GM19438 (cell line): ENCODE results near the gene TRAPPC2B.

Experiments
- ATAC-seq: cut with Tn5 transposase; IDR thresholded peaks from one replicate; pipeline ENCODE4 v1.9.1; 2021; ENCODE audit warnings: low read depth; ENCODE audit not compliant: unreplicated experiment

The TRAPPC2B gene

DNA sequence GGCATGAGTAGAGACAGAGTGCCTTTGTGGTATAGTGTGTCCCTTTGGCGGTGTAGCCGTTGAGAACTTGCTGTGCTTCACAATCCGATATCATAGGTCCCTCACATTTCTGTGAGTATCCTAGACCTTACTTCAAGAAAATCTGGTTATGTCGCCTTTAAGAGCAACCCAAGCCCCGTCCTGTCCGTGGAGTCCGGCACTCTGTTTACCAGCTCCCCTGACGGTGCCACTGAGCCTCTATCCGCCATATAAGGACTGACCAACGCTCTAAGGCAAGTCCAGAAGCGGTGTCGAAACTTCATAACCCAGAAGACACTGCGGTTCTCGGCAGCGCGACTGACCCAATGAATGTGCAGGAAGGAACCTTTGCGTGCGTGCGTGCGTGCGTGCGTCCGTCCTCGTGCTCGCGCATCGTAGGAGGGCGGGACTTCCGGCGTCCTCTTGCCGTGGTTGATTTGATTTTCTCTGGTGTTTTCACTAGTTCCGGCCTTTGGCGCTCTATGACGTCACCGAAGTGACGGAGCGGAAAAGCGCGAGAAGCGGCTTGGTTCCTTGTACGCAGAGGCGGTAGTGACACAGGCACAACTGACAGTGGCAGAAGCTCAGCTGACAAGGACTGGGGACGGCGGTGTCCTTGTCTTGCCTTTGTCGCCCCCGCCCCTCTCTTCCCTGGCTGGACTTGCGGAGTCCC is at the start of gene TRAPPC2B, which contains the start of gene ZNF547:
TSS of gene TRAPPC2B (plus strand) at position 555 of the 691 bp plus-strand sequence. CDS start 1,283 bp downstream, outside the sequence.
TSS of gene ZNF547 (plus strand) at position 555 of the 691 bp plus-strand sequence. CDS start 5,005 bp downstream, outside the sequence.
- peak; percentile 92 for ATAC-seq

DNA sequence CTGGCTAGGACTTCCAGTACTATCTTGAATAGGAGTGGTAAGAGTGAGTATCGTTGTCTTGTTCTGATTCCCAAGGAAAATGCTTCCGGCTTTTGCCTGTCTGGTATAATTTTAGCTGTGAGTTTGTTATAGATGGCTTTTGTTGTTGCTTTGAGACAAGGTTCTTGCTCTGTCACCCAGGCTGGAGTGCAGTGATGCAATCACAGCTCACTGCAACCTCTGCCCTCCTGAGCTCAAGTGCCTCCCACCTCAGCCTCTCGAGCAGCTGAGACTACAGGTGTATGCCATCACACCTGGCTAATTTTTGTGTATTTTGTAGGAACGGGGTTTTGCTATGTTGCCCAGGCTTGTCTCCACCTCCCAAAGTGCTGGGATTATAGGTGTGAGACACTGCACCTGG is 49.2 kb upstream of the TRAPPC2B start:
- no peak for ATAC-seq

DNA sequence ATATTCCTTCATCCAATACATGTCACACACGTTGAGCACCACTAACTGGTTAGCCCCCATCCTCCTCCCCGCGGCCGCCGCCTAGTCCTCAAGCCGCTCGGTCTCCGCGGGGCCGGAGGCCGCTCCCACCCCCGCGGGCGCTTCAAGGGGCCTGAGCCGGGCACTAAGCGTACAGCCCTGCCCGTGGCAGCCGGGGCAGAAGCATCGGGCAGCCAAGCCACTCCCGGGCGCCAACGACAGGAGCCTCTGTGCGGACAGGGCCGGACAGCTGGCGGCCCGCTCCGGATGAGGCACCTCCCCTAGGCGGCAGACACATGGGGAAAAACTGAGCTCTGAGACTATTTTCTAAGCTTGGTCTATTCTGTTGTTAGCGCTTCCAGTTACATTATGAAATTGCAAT is 45.8 kb upstream of the TRAPPC2B start:
- no peak for ATAC-seq

DNA sequence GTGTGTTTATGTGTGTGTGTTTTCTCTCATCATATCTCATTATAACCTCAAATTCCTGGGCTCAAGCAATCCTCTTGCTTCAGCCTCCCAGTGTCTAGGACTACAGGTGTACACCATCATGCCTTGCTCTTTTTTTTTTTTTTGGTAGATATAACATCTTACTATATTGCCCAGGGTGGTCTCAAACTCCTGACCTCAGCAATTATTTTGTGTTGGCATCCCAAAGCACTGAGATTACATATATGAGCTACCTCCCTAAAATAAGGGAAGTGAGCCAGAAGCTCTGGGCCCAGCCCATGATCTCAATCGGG is 43.5 kb upstream of the TRAPPC2B start:
- ATAC-seq: no peak

GRCh38 chr19:57320180-57321084 is 42.9 kb upstream of the TRAPPC2B start, which contains the start of gene ZNF543:
Gene ZNF543, plus strand, starts transcription at chr19:57320472. Its CDS starts 382 bp downstream, at chr19:57320854.
- peak; percentile 97 for ATAC-seq

GRCh38 chr19:57321116-57321515 is 42.2 kb upstream of the TRAPPC2B start:
- no peak for ATAC-seq

DNA sequence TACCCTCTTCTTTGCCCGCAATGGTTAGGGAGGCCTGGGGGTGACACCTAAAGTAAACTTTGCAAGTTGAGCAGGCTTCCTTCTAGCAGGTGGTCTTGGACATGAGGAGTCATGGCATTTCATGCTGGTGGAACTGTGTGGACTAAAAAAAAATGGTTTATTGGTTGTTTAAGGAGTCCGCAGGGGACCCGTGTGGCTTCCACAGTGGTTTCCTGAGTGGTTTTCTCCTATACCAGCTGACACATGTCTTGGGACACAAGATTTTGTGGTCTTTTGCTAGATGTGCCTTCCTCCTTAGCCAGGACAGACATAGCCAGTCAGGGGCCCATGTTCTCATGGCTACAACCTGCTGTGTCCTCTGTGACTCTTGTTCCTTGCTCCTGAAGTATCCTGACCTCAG is 41.6 kb upstream of the TRAPPC2B start:
- ATAC-seq: no peak

DNA sequence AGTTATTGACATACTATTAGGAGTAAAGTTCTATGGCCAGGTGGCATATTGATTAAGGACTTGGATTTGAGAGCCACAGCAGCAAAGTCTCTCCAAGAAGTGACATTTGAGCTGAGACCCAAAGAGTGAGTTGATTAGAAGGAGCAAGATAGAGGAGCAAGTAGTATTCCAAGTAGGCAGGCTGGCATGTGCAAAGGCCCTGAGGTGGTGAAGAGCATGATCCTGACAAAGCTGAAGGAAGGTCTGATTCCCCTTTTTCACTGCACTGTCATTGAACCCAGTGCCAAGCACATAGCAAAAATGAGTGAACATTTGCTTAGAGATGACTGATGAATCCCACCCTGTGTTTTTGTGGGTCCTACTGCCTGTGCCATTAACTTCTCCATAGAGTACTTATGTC is 38.4 kb upstream of the TRAPPC2B start:
- no peak for ATAC-seq

DNA sequence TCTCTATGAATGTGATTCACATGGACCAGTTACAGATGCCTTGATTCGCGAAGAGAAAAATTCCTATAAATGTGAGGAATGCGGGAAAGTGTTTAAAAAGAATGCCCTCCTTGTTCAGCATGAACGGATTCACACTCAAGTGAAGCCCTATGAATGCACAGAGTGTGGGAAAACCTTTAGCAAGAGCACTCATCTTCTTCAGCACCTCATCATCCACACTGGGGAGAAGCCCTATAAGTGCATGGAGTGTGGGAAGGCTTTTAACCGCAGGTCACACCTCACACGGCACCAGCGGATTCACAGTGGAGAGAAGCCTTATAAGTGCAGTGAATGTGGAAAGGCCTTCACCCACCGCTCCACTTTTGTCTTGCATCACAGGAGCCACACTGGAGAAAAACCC is 35.4 kb upstream of the TRAPPC2B start:
- ATAC-seq: no peak

DNA sequence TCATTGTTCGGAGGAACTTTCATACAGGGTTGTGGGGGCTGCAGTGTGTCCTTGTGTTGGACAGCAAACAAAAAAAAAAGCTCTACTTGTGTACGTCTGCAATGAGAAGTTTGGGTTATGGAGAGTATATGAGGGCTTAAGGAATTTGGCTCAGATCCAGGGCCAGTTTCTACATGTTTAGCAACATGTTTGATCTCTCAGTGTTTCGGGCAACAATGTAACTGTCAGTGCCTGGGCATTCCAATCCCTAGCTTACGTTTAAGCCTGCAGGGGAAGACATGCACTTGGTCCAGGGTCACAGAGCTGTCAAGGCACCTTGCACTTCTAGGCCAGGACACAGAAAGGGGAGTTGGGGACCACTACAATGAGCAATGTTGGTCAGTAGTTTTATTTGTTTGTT is 29.2 kb upstream of the TRAPPC2B start:
- no peak for ATAC-seq

DNA sequence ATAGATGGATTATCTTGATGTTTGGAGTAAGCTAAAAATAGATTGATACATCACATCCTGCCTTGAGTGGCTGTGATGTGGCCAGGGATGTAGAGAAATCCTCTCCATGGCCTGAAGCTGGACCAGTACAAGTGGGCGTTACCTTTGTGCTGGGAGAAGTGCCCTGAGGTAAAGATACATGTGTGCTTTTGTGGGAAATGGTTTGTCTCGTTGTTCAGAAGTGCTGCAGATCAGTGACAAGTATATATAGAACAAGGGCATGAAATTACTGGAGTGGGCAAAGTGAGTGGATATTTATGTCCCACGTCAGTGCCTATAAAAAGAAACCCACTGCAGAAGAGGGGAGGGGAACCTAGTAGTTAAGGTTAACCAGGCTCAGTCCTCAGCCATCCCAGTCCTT is 24.5 kb upstream of the TRAPPC2B start:
- no peak for ATAC-seq

DNA sequence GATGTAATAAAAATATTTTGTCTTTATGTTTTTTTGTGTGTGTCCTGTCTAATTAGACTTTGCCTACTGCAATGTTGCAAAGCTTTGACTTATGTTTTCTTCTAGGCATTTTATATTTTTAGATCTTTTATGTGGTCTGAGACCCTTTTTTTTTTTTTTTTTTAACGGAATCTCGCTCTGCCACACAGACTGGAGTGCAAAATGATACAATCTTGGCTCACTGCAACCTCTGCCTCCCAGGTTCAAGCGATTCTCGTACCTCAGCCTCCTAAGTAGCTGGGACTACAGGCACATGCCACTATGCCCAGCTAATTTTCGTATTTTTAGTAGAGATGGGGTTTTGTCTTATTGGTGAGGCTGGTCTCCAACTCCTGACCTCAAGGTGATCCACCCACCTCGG is 20.8 kb upstream of the TRAPPC2B start:
- ATAC-seq: no peak

- no peak for ATAC-seq
Observed at GRCh38 chr19:57348136-57348535, 15.2 kb upstream of the TRAPPC2B start.

GRCh38 chr19:57350877-57351805 is 12.2 kb upstream of the TRAPPC2B start, which contains the start of gene ZNF304:
Gene ZNF304, plus strand, starts transcription at chr19:57351271. Its CDS starts 394 bp downstream, at chr19:57351665.
- ATAC-seq: peak; percentile 97

DNA sequence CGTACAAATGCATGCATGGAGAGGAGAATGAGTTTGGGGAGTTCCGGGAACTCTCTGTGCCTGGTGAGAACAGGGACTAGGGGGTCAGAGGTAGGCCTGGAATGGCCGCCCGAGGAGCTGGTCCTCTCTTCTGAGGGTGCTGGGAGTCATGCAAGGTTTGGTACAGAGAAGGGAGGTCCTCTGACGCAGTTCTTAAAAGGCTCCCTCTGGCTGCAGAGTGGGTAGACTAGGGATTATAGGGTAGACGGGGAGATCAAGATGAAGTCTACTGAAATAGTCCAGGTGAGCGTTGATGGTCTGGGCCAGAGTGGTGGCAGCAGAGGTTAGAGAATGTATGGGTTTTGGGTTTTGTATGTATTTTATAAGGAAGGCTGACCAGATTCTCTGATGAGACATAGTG is 11.5 kb upstream of the TRAPPC2B start:
- no peak for ATAC-seq

- no peak for ATAC-seq
Observed at GRCh38 chr19:57355916-57356315, 7.4 kb upstream of the TRAPPC2B start.

DNA sequence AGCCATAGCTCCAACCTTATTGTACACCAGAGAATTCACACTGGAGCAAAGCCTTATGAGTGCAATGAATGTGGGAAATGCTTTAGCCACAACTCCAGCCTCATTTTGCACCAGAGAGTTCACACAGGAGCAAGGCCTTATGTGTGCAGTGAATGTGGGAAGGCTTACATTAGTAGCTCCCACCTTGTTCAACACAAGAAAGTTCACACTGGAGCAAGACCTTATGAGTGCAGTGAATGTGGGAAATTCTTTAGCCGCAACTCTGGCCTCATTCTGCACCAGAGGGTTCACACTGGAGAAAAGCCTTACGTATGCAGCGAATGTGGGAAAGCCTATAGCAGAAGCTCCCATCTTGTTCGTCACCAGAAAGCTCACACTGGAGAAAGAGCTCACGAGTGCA is 5.9 kb upstream of the TRAPPC2B start:
- ATAC-seq: no peak

DNA sequence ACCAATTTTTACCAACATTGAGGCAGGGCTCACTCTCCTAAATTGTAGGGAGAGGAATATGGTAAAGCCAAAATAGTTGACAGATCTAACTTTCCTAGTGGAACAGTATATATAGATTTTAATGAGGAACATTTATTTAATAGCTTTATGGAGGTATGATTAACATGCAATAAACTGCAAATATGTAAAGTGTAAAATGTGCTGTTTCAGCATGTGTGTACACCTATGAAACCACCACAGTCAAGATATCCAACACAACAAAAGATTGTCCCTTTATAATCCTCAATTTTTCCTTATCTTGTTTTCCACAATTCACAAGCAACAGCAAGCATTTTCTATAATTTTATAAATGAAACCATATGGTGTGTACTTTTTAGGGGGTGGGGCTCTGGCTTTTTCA is 4.1 kb upstream of the TRAPPC2B start:
- ATAC-seq: no peak

DNA sequence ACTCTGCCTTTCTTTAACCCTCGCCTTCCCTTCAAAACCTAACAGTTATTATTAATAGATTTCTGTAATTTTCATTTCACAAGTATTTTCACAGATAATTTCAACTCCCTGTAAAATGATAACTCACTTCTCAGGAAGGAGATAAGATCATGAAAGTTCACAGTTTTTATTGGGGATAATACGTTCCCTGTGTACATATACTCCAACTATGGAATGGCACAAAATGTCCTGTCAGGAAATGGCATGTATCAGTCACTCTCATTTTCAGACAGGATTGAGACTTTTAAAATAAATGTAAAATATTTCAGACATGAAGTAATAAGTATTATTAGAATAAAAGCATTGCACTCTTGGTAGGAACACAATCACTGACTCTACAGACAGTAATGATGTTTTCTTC is 932 bp upstream of the TRAPPC2B start:
- no peak for ATAC-seq

DNA sequence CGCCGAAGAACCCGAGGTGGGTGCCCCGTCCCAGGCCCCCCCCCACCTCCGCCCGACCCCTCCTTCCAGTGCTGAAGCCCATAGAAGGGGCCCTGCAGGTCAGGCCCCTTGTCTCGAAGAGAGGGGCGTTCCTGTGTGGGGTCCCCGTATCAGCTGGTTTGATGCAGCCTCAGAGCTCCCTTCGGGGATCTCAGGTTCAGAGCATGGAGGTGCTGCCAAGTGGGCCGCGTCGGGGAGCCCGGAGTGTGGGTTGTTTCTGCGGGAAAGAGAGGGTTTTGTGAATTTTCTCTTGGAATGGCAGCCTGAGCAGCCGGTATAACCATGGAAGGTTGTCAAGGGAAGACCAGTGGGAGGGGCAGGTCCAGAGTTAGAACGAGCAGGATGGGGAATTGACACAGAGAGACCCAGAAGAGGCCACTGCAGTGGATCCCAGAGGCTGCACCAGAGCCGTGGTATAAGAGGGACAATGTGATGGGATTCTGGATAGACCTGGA is 384 bp downstream of the TRAPPC2B start:
- peak; percentile 9 for ATAC-seq
